Tibial artery (tissue), 4 donors: ENCODE data around the gene LENG8.

ENCODE experiments used
- DNase-seq, 2 donors: peaks; one replicate each; pipeline ENCODE4 v3.0.0-alpha.2; 2019
- H3K27ac ChIP-seq, 2 donors: fragments of 200-600 bp; sonication (generic) in 1 of 2; 1 replicate in 1 of 2; 2 replicates in 1 of 2; pipeline ENCODE4 v1.5.1; 2018 to 2019; ENCODE audit warnings: mild to moderate bottlenecking in 1 of 2
- H3K27me3 ChIP-seq, 2 donors: fragments of 200-600 bp; sonication (generic) in 1 of 2; one replicate each; pipeline versions ENCODE4 v1.5.1 to v1.6.0; 2016 to 2019
- H3K36me3 ChIP-seq, 3 donors: fragments of 200-600 bp; sonication (generic) in 2 of 3; one replicate each; pipeline ENCODE4 v1.5.1; 2016 to 2019; ENCODE audit warnings: mild to moderate bottlenecking in 2 of 3
- H3K4me1 ChIP-seq, 4 donors: fragments of 200-600 bp; sonication (generic) in 2 of 4; 1 replicate in 3 of 4; 2 replicates in 1 of 4; pipeline ENCODE4 v1.5.1; 2016 to 2019
- H3K4me3 ChIP-seq, 2 donors: fragments of 200-600 bp; sonication (generic) in 1 of 2; 1 replicate in 1 of 2; 2 replicates in 1 of 2; pipeline ENCODE4 v1.5.1; 2018 to 2019; ENCODE audit warnings: mild to moderate bottlenecking in 2 of 2
- H3K9me3 ChIP-seq, 3 donors: fragments of 200-600 bp; sonication (generic) in 1 of 3; one replicate each; pipeline ENCODE4 v1.5.1; 2016 to 2019
- CTCF ChIP-seq, 2 experiments: fragments of 200-600 bp in 1 of 2; fragments of 450-650 bp in 1 of 2; IDR thresholded peaks; one replicate each; pipeline ENCODE4 v1.5.1; 2017 to 2019; ENCODE audit warnings: antibody characterized with exemption in 2 of 2, mild to moderate bottlenecking in 1 of 2, moderate library complexity in 1 of 2
- intact Hi-C: fragments of 100-400 bp; cut with DNase I; formaldehyde crosslinking; loops from one replicate; pipeline ENCODE4 v1.15.0; 2023; ENCODE audit warnings: low total_unique reads

Gene LENG8

GRCh38 chr19:54408456-54409026 is 40.5 kb upstream of the LENG8 start:
- Histone ChIP-seq H3K9me3 (no peaks in the 10 kb centered on the region), H3K4me1 (no peaks in the 10 kb centered on the region), H3K27me3 (peaks cover 0 to 25% of the 10 kb centered on the region in 2 donors), H3K4me3 (no peak overlapping the region), H3K27ac (no peak overlapping the region), H3K36me3 (no peaks in the 10 kb centered on the region)
- DNase-seq = no peak
- intact Hi-C loops = no loop called here
- no peak for TF ChIP-seq CTCF (IDR thresholded peaks at IDR 0.05)

- no peaks in the 10 kb centered on the region for H3K9me3 ChIP-seq
- no peak for TF ChIP-seq CTCF (IDR thresholded peaks at IDR 0.05)
- no peak overlapping the region for H3K27ac ChIP-seq
- no peak overlapping the region for H3K4me3 ChIP-seq
- H3K36me3 ChIP-seq = no peaks in the 10 kb centered on the region
- peaks cover 0 to 7% (median 0%) of the 10 kb centered on the region in 4 donors for H3K4me1 ChIP-seq
- intact Hi-C loops = no loop called here
- H3K27me3 ChIP-seq = peaks cover 0 to 45% of the 10 kb centered on the region in 2 donors
- no peak for DNase-seq
Observed at GRCh38 chr19:54411033-54411432, 38.0 kb upstream of the LENG8 start.

GRCh38 chr19:54412877-54413276 is 36.1 kb upstream of the LENG8 start:
- Histone ChIP-seq H3K4me3 (no peak overlapping the region), H3K9me3 (no peaks in the 10 kb centered on the region), H3K36me3 (no peaks in the 10 kb centered on the region), H3K27ac (no peak overlapping the region), H3K27me3 (peaks cover 0 to 60% of the 10 kb centered on the region in 2 donors), H3K4me1 (peaks cover 0 to 13% (median 0%) of the 10 kb centered on the region in 4 donors)
- no peak for DNase-seq
- intact Hi-C loops = no loop called here
- TF ChIP-seq CTCF (IDR thresholded peaks at IDR 0.05) = no peak

- H3K27me3 ChIP-seq = peaks cover 0 to 73% of the 10 kb centered on the region in 2 donors
- intact Hi-C loops = no loop called here
- no peak overlapping the region for H3K27ac ChIP-seq
- H3K4me1 ChIP-seq = peaks cover 0 to 13% (median 0%) of the 10 kb centered on the region in 4 donors
- TF ChIP-seq CTCF (IDR thresholded peaks at IDR 0.05) = no peak
- no peak for DNase-seq
- H3K4me3 ChIP-seq = no peak overlapping the region
- no peaks in the 10 kb centered on the region for H3K36me3 ChIP-seq
- no peaks in the 10 kb centered on the region for H3K9me3 ChIP-seq
Observed at GRCh38 chr19:54414156-54414555, 34.8 kb upstream of the LENG8 start.

- no peak for TF ChIP-seq CTCF (IDR thresholded peaks at IDR 0.05)
- no peaks in the 10 kb centered on the region for H3K36me3 ChIP-seq
- intact Hi-C loops = no loop called here
- H3K27me3 ChIP-seq = peaks cover 0 to 81% of the 10 kb centered on the region in 2 donors
- H3K4me1 ChIP-seq = peaks cover 0 to 17% (median under 1%) of the 10 kb centered on the region in 4 donors
- H3K9me3 ChIP-seq = no peaks in the 10 kb centered on the region
- H3K27ac ChIP-seq = no peak within 1 kb of the TSS
- H3K4me3 ChIP-seq = no peak within 1 kb of the TSS
- no peak for DNase-seq
Observed at GRCh38 chr19:54415208-54415900, 33.6 kb upstream of the LENG8 start, which contains the start of gene TTYH1. Gene TTYH1, plus strand, starts transcription at chr19:54415464. Its CDS starts 89 bp downstream, at chr19:54415553.
